ENCODE data around the gene ABHD8. TPM values are rescaled to one million over a fixed set of nuclear protein-coding genes. Genes with fewer than 3 reads are reported as not detected.
A peak's percentile ranks its signal among the peaks of the same experiment; 100 is the strongest.

ABHD8 gene
- total and polyA plus RNA-seq, 3 experiments from 2014 or later, result 5.2 to 8.3 (median 6.0) TPM

DNA sequence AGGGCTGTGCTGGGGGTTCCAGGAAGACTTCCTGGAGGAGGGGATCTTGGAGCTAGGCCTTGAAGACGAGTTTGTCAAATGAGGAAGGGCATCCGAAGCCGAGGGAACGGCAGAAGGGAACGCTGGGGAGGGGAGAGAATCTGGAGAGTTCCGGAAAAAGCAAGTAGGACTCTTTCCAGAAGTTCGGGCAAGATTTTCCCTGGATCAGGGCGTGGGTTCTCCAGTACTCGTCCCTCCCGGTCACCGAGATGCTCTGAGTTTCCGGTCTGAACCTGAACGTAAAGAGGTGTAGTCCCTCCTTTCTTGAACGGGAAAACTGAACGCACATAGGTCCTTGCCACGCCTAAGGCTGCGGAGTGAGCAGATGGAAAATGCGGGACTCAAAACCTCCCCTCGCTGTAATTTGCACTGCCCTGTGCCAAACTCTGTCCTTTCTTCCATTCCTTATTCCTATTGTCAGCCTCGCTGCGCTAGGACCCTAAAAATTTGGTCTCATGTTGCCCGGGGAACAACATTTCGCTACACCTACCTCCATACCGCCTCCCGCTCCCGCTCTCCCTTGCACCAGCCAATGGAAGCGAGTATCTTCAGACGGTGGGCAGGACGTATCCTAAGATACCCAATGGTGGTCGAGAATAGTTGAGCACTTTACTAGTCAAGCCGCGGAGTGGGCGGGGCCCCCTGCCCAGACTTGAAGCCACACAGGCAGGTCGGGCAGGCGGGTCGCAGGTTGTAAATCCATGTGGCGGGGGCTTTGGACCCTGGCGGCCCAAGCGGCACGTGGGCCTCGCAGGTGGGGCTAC, 33.8 kb upstream of the ABHD8 start, which contains the start of gene GTPBP3:
Gene GTPBP3, plus strand, starts transcription at position 682 of the 803 bp plus-strand sequence. Its CDS starts 59 bp downstream, at position 741.
- Histone ChIP-seq H3K9me3 (ENCODE audit: low read length) (no peaks in the 10 kb centered on the region), H3K4me3 (ENCODE audit: low read length) (peak within 1 kb of the TSS; percentile 94), H3K27me3 (ENCODE audit: insufficient read depth, low read length, poor library complexity, severe bottlenecking) (no peaks in the 10 kb centered on the region), H3K36me3 (ENCODE audit: insufficient read depth, low read length) (no peaks in the 10 kb centered on the region), H3K4me1 (ENCODE audit: insufficient read depth, low read length) (peaks cover 24% of the 10 kb centered on the region), H3K27ac (ENCODE audit: low read depth, low read length) (peak within 1 kb of the TSS; percentile 91)
- ChIA-PET CTCF (no interaction called here), POLR2A (interaction anchor here (0.9 kb wide), 1 partner anchor 83 kb away, joined by 4 read pairs; the partner anchor contains the start of gene MVB12A)
- H3K27me3 Mint-ChIP-seq, result no peaks in the 10 kb centered on the region
- H3K36me3 Mint-ChIP-seq, result peaks cover 0 to 21% (median 3%) of the 10 kb centered on the region in 3 donors
- H3K27ac Mint-ChIP-seq, result peak within 1 kb of the TSS; percentile 84 to 99 (median 92)
- H3K4me1 Mint-ChIP-seq, result peaks cover 26 to 50% (median 33%) of the 10 kb centered on the region in 3 donors
- H3K9me3 Mint-ChIP-seq, result no peaks in the 10 kb centered on the region
- peak; percentile 95 to 98 (median 95) for DNase-seq
- H3K4me3 Mint-ChIP-seq, result peak within 1 kb of the TSS; percentile 83 to 94 (median 90)

DNA sequence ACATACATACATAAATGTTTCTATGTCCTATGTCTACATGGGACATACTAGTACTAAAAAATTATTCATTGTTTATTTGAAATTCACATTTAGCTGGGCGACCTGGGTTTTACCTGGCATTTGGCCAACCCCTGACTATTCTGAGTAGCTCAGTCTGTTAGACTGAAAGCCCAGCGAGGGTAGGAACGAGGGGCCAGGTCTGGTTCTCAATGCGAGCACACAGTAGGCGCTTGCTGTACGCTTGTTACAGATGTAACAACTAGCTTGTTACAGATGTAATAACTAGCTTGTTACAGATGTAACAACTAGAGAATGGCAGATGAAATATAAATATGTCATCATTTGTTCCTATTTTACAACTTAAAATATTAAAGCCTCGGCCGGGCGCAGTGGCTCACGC, 32.4 kb upstream of the ABHD8 start:
- H3K4me3 Mint-ChIP-seq, result peak overlapping the region in 6 of 7 donors; percentile 32 to 94 (median 88)
- ChIA-PET CTCF (interaction anchor here (0.8 to 1.5 kb wide), 5 partner anchors 10 to 42 kb away, joined by 3 to 6 read pairs (median 4); partner anchors contain the start of gene DDA1), POLR2A (interaction anchor here (0.6 to 2.1 kb wide), 7 partner anchors 10 to 152 kb away, joined by 3 to 13 read pairs (median 4); partner anchors contain the start of genes DDA1 and MRPL34)
- H3K36me3 Mint-ChIP-seq, result peaks cover 0 to 13% (median 3%) of the 10 kb centered on the region in 3 donors
- H3K27ac Mint-ChIP-seq, result peak overlapping the region in 5 of 8 donors; percentile 12 to 93 (median 80)
- H3K9me3 Mint-ChIP-seq, result no peaks in the 10 kb centered on the region
- H3K27ac ChIP-seq (ENCODE audit: low read depth, low read length), result peak overlapping the region; percentile 74
- no peak for DNase-seq
- H3K4me1 Mint-ChIP-seq, result peaks cover 28 to 53% (median 33%) of the 10 kb centered on the region in 3 donors
- peaks cover 24% of the 10 kb centered on the region for H3K4me1 ChIP-seq (ENCODE audit: insufficient read depth, low read length)
- H3K36me3 ChIP-seq (ENCODE audit: insufficient read depth, low read length), result no peaks in the 10 kb centered on the region
- no peaks in the 10 kb centered on the region for H3K9me3 ChIP-seq (ENCODE audit: low read length)
- H3K27me3 Mint-ChIP-seq, result no peaks in the 10 kb centered on the region
- no peaks in the 10 kb centered on the region for H3K27me3 ChIP-seq (ENCODE audit: insufficient read depth, low read length, poor library complexity, severe bottlenecking)
- no peak overlapping the region for H3K4me3 ChIP-seq (ENCODE audit: low read length)

- Mint-ChIP-seq H3K27ac (peak within 1 kb of the TSS; percentile 80 to 89 (median 86)), H3K4me3 (peak within 1 kb of the TSS; percentile 88 to 94 (median 90)), H3K4me1 (peaks cover 31 to 58% (median 33%) of the 10 kb centered on the region in 3 donors), H3K36me3 (peaks cover 0 to 13% (median 3%) of the 10 kb centered on the region in 3 donors), H3K9me3 (no peaks in the 10 kb centered on the region), H3K27me3 (no peaks in the 10 kb centered on the region)
- Histone ChIP-seq H3K36me3 (ENCODE audit: insufficient read depth, low read length) (no peaks in the 10 kb centered on the region), H3K4me3 (ENCODE audit: low read length) (peak within 1 kb of the TSS; percentile 82), H3K27ac (ENCODE audit: low read depth, low read length) (peak within 1 kb of the TSS; percentile 74), H3K4me1 (ENCODE audit: insufficient read depth, low read length) (peaks cover 25% of the 10 kb centered on the region), H3K9me3 (ENCODE audit: low read length) (no peaks in the 10 kb centered on the region), H3K27me3 (ENCODE audit: insufficient read depth, low read length, poor library complexity, severe bottlenecking) (no peaks in the 10 kb centered on the region)
- peak; percentile 87 to 96 (median 93) for DNase-seq
- ChIA-PET CTCF (interaction anchor here (0.8 to 3.2 kb wide), 9 partner anchors 10 to 131 kb away, joined by 3 to 13 read pairs (median 4); partner anchors contain the start of gene DDA1), POLR2A (interaction anchor here (0.6 to 2.1 kb wide), 5 partner anchors 11 to 151 kb away, joined by 3 to 13 read pairs (median 4); partner anchors contain the start of genes DDA1 and MRPL34)
These were observed 31.5 kb upstream of the ABHD8 start, which contains the start of gene ANO8 for GRCh38 chr19:17334414-17335409. Gene ANO8, minus strand, starts transcription at chr19:17334855. Its CDS starts 185 bp downstream, at chr19:17334670.

GRCh38 chr19:17333611-17334413, 30.6 kb upstream of the ABHD8 start:
- peaks cover 32 to 65% (median 33%) of the 10 kb centered on the region in 3 donors for H3K4me1 Mint-ChIP-seq
- peak overlapping the region in 7 of 8 donors; percentile 34 to 89 (median 85) for H3K27ac Mint-ChIP-seq
- H3K4me3 ChIP-seq (ENCODE audit: low read length), result peak overlapping the region; percentile 82
- H3K9me3 ChIP-seq (ENCODE audit: low read length), result no peaks in the 10 kb centered on the region
- ChIA-PET POLR2A (interaction anchor here (1.3 to 2.1 kb wide), 4 partner anchors 25 to 259 kb away, joined by 3 to 9 read pairs (median 4); partner anchors contain the start of gene DDA1), CTCF (interaction anchor here (0.7 to 3.2 kb wide), 8 partner anchors 12 to 258 kb away, joined by 3 to 13 read pairs (median 4); partner anchors contain the start of genes BABAM1, DDA1, HAUS8 and MYO9B)
- H3K27ac ChIP-seq (ENCODE audit: low read depth, low read length), result peak overlapping the region; percentile 74
- DNase-seq, result peak; percentile 42 to 85 (median 48)
- no peaks in the 10 kb centered on the region for H3K27me3 ChIP-seq (ENCODE audit: insufficient read depth, low read length, poor library complexity, severe bottlenecking)
- no peaks in the 10 kb centered on the region for H3K27me3 Mint-ChIP-seq
- H3K36me3 Mint-ChIP-seq, result peaks cover 0 to 13% (median 3%) of the 10 kb centered on the region in 3 donors
- H3K4me1 ChIP-seq (ENCODE audit: insufficient read depth, low read length), result peaks cover 32% of the 10 kb centered on the region
- H3K9me3 Mint-ChIP-seq, result no peaks in the 10 kb centered on the region
- H3K36me3 ChIP-seq (ENCODE audit: insufficient read depth, low read length), result no peaks in the 10 kb centered on the region
- H3K4me3 Mint-ChIP-seq, result peak overlapping the region; percentile 86 to 93 (median 89)

DNA sequence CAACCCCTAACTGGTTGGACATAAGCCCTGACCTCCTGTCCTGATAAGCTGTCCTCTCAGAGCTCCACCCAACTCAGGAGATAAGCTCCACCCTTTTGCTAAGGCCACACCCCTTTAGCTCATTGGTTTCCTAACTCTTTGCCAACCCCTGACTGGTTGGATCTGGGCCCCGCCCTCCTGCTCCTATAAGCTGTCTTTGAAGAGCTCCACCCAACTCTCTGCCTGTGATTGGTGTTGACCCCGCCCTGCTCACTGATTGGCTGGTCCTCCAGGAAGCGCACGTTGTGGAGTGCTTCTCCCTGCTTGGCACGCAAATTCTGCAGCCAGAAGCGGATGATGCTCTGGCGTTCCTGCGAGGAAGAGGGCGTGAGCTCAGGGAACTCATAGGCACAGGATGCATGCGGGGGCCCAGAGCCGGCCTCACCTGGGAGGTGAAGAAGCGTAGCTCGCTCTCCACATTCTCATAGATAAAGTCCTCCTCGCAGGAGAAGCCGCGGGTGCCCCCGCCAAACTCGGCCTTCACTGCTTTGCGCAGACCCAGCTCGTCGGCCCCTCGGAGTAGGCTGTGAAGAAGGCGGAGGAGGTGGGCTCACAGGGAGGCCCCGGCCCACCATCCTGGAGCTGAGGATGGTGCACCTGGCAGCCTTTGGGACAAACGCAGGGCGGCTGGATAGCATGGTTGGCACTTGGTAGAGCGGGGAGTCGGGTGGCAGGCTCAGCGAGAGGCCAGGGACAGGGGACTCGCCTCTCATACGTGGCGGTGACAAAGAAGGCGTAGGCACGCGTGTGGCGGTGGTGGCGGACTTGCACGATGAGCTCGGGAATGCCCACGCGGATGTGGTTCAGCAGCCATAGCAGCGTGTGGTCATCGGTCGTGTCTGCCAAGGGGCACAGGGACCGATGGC, 29.7 kb upstream of the ABHD8 start:
- H3K4me3 ChIP-seq (ENCODE audit: low read length), result no peak overlapping the region
- peaks cover 0 to 13% (median 3%) of the 10 kb centered on the region in 3 donors for H3K36me3 Mint-ChIP-seq
- H3K4me1 ChIP-seq (ENCODE audit: insufficient read depth, low read length), result peaks cover 25% of the 10 kb centered on the region
- H3K27me3 Mint-ChIP-seq, result no peaks in the 10 kb centered on the region
- ChIA-PET CTCF (interaction anchor here (0.7 to 3.2 kb wide), 8 partner anchors 11 to 257 kb away, joined by 3 to 13 read pairs (median 4); partner anchors contain the start of genes BABAM1, DDA1, HAUS8 and MRPL34), POLR2A (interaction anchor here (0.8 to 2.1 kb wide), 4 partner anchors 23 to 259 kb away, joined by 3 to 9 read pairs (median 4); partner anchors contain the start of gene DDA1)
- peak overlapping the region in 2 of 8 donors; percentile 37 to 38 for H3K27ac Mint-ChIP-seq
- no peaks in the 10 kb centered on the region for H3K27me3 ChIP-seq (ENCODE audit: insufficient read depth, low read length, poor library complexity, severe bottlenecking)
- H3K4me1 Mint-ChIP-seq, result peaks cover 32 to 57% (median 33%) of the 10 kb centered on the region in 3 donors
- H3K4me3 Mint-ChIP-seq, result peak overlapping the region in 5 of 7 donors; percentile 20 to 89 (median 57)
- H3K9me3 ChIP-seq (ENCODE audit: low read length), result no peaks in the 10 kb centered on the region
- H3K9me3 Mint-ChIP-seq, result no peaks in the 10 kb centered on the region
- DNase-seq, result peak in 1 of 5 donors; percentile 34
- no peak overlapping the region for H3K27ac ChIP-seq (ENCODE audit: low read depth, low read length)
- H3K36me3 ChIP-seq (ENCODE audit: insufficient read depth, low read length), result no peaks in the 10 kb centered on the region

GRCh38 chr19:17332360-17332676, 29.1 kb upstream of the ABHD8 start:
- DNase-seq, result no peak
- Mint-ChIP-seq H3K27ac (peak overlapping the region in 1 of 8 donors; percentile 38), H3K4me3 (peak overlapping the region in 3 of 7 donors; percentile 28 to 59 (median 40)), H3K4me1 (peaks cover 28 to 54% (median 30%) of the 10 kb centered on the region in 3 donors), H3K27me3 (no peaks in the 10 kb centered on the region), H3K36me3 (peaks cover 0 to 9% (median 3%) of the 10 kb centered on the region in 3 donors), H3K9me3 (no peaks in the 10 kb centered on the region)
- H3K36me3 ChIP-seq (ENCODE audit: insufficient read depth, low read length), result no peaks in the 10 kb centered on the region
- CTCF ChIA-PET, result interaction anchor here (0.6 to 3.2 kb wide), 4 partner anchors 23 to 65 kb away, joined by 4 to 13 read pairs (median 4); partner anchors contain the start of genes BABAM1, DDA1 and MRPL34
- no peaks in the 10 kb centered on the region for H3K27me3 ChIP-seq (ENCODE audit: insufficient read depth, low read length, poor library complexity, severe bottlenecking)
- H3K9me3 ChIP-seq (ENCODE audit: low read length), result no peaks in the 10 kb centered on the region
- H3K4me3 ChIP-seq (ENCODE audit: low read length), result no peak overlapping the region
- peaks cover 24% of the 10 kb centered on the region for H3K4me1 ChIP-seq (ENCODE audit: insufficient read depth, low read length)
- H3K27ac ChIP-seq (ENCODE audit: low read depth, low read length), result no peak overlapping the region
- POLR2A ChIA-PET, result interaction anchor here (0.8 to 1.5 kb wide), 3 partner anchors 22 to 258 kb away, joined by 3 to 4 read pairs (median 3); partner anchors contain the start of gene DDA1

Data from CD8-positive, alpha-beta memory T cell (primary cell).